Right hindlimb (tissue), 1 donor: ENCODE measurements around the gene ZFAND3.
A peak's percentile ranks its signal among the peaks of the same experiment; 100 is the strongest.

Source experiments
- DNase-seq: peaks from one replicate; pipeline ENCODE4 v3.0.0-alpha.2; 2018

ZFAND3 gene

DNA sequence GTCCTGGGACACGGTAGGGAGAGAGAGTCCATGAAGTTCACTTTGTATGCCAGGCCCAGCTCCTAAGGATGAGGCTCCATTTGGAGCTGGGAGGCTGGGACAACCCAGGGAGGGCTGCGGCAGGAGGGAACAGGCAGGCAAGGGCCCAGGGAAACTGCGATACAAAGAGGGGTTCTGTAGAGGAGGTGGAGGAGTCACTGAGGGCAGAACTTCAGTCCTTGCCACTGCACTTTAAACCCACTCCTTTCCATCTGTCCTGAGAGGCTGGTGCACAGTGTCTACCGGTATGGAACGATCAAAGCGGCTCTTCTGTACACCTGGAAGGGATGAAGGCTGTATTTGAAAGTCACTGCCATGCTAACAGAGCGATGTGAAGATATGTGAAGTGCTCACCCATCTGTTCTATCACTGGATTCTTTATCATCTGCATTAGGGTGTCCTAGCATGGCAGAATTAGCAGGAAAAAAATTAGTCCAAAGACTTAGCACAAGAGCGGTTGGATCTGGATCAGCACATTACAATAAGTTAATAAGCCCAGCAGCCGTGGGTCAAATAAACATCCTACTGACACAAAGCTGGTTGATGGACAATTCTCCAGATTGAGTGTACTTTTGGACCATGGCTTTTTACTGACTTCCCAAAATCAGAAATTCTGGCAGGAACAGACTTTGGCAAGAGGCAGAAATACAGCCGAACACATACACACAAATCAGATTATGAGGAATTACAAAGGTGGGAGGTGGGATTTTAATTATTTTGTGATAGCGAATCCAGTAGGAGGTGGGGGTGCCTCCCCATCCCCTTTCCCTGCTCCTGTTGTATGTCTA lies 20.9 kb upstream of the ZFAND3 start:
- DNase-seq: no peak

DNA sequence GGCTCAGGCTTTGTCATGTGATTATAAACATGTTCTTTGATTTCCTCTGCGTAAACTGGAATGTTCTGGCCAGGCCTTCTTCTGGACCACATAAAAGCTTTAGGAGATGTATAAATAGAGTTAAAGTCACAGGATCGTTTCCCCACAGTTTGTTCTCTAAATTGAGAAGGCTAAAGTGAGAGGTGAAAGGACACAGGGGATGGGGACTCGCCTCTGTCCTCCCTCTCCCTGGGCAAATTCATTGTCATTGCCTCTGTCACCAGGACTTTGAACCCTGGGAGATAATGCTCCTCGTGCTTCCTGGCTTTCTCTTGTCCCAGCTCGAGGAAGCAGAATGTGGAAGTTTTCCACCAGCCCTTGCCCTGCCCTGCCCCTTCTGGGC lies 20.3 kb upstream of the ZFAND3 start:
- no peak for DNase-seq

DNA sequence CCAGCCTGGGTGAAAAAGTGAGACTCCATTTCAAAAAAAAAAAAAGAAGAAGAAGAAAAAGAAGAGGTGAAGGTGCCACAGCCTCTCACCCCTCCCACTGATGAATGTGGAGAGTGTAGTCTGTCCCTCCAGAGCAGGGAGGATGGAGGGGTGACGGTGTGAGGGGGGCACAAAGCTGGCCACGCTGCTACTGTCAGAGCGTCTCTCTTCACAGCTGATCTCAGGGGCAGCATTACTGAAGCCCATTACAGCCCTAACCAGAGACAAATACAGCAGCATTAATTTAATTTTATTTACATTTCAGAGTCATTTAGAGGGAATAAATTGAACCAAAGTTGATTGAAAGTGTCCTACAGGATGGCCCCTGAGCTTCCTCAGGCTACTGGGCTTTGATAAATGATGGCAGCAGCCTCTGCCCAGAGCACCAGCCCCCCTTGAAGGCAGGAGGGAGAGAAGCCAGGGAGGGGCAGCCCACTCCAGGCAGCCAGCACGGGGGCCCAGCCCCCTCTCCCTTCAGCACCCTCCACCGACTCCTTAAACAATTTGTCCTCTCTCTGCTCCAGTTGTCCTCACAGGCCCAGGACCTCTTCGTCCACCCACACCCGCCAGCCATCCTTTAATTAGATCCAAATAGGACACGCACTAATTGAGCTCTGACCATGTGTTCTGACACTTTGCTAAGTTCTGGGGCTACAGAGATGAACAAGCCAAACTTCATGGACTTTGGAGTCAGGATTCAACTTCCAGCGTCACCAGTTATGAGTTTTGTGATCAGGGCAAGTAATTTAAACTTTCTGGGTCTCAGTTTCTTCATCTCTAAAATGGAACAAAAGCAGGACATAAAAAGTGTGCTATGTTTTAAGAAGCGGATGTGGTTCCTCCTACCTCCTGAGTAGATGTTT lies 18.6 kb upstream of the ZFAND3 start:
- DNase-seq: no peak

DNA sequence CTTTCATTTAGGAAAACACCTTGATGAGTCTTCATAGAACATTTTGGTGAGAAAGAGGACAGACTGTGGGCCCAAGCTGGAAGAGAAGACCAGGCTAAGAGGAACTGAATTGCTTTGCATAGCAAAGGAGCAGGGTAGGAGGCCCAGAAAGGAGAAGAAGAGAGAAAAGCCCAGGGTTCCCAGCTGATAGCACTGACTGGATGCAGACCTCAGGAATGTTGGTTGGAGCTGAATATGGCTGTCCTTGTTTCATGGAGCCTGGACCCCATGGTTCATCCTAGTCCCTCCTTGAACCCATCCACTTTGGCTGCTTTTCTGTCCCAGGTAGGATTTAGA lies 18.0 kb upstream of the ZFAND3 start:
- no peak for DNase-seq

DNA sequence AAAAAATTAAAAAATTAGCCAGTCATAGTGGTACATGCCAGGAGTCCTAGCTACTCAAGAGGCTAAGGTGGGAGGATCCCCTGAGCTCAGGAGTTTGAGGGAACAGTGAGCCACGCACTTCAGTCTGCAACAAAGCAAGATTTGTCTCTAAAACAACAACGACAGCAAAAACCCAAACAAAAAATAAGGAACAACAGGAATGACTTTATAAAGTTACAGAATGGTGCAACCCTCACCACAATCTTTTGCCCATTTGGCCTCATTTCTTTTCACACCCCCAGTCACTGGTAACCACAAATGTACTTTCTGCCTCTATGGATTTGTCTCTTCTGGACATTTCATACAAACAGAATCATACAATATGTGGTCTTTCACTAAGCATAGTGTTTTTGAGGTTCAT lies 16.7 kb upstream of the ZFAND3 start:
- no peak for DNase-seq

DNA sequence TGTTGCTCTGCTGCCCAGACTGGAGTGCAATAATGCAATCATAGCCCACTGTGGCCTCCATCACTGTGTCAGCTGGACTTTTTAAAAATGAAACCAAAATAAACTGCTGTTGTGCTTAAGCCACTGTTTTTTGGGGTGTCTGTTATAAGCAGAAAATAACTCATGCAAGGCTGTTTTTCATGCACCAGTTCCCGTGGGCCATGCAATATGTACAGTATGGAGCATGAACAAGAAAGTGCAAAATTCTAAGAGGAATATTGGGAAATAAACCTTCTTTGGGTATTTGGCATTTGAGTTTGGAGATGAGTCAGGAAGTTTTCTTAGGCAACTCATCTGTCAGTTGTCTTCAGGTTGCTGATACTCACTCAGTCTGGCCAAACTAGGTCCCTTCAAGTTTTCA lies 14.9 kb upstream of the ZFAND3 start:
- no peak for DNase-seq

DNA sequence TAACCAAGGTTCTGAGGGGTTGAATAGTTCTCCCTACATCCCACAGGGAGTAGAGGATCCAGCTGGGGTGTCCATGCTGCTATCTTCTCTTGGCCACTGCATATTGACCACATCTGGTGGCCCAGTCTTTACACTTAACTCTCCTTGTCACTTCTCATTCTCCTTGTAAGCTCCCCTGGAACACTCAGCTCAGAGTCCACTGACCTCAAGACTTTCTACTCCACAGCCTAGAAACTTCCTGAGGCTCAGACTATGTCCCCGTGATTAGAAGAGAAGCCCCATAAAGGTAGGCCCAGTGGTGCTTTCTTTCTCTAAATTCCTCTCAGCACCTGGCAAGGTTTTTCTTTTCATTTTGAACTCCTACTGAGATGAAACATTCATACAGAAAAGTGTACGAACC lies 13.3 kb upstream of the ZFAND3 start:
- no peak for DNase-seq

DNA sequence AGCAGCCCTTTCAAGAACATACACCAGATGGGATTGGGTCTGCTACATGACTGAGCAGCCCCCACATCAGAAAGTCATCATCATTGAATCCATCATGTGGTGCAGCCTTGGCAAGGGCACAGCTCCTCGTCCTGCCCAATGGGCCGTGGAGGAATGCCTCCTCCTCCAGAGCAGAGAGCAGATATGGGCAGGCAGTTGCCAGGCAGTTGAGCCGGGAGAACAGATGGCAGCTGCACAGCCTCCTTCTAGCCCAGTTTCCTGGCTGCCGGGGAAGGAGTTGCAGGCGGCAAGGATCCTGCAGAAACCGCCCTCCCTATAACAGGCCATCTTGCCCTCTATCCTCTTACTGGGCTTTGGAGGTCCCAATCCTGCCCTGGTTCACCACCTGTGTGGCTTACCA lies 11.9 kb upstream of the ZFAND3 start:
- DNase-seq: peak; percentile 60

DNA sequence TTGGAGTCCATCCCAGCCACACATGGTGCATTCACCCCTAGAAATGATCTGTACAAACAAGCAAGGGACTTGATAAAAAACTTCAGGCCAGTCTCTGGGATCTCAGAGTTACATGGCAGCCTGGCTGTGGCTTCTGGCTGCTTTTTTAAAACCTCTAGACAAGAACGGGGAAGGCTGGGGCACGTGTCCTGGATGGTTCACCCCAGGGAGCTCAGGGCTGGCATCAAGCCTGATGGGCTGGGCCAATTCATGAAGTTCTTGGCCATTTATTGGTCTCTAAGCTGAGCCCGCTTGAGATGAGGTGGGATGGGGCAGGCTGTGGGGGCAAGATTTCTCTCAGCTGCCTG lies 10.4 kb upstream of the ZFAND3 start:
- no peak for DNase-seq

DNA sequence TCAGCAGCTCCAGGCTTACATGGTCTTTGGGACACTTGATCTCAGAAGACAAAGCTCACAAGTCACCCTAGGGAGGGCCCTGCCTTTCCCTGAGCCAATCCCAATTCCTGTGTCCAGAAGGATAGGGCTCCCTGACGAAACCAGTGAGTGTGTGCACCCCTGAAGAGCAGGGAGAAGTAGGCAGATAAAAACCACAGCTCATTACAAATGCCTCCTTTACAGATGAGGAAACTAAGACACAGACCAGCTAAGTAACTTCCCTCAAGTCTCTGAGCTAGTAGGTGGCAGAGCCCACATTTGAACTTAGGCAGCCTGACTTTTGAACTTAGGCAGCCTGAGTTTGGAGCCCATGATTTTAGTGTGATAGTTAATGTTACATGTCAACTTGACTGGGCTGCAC lies 6.7 kb upstream of the ZFAND3 start:
- no peak for DNase-seq

DNA sequence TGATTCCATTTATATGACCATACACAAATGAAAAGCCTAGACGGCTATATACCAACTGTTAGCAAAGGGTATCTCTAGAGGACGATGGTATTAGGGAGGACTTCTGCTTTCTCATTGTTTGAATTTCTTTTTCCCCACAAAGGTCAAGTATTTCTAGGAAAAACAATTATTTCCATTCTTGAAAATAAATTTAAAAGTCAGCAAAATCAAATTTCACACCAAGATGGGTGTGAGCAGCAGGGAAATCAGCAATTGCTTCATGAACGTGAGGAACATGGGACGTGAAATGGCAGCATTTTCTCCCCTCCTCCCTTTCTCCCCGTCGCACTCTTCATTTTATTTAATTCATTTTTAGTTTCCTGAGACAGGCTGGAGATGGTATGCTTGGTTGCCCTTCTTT lies 5.2 kb upstream of the ZFAND3 start:
- DNase-seq: no peak

DNA sequence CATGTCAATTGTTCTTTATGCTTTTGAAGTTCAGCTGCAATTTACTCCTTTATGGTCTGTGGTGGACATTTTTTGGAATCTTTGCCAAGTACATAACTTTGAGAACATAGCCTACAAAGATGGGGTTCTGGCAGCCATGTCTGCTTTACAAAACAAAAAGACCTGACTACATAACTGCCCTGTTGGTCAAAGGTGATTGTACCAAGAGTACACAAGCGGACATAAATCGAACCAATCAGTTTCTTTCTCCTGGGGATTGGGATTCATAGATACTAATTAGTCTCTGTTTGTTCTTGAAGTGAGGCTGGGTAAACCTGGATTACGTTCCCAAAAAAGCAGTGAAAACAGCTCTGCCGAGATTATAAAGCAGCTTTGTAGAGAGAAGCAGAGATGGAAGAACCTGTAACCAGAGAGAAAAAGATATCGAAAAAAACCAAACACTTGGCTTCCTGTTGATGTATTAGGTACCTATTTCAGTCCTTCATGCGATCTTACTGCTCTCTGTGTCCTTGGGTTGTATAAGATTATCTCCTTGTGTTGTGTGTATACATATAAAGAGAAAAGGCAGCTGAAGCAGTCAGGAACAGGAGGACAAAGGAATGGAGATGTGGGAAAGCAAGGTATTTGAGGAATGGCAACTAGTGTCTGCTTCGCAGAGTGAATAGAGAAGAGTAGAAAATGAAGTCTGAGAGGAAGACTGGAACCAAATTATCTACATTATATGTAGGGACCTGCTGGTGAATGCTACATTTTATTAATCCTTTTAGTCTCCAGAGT lies 2.7 kb upstream of the ZFAND3 start:
- no peak for DNase-seq

DNA sequence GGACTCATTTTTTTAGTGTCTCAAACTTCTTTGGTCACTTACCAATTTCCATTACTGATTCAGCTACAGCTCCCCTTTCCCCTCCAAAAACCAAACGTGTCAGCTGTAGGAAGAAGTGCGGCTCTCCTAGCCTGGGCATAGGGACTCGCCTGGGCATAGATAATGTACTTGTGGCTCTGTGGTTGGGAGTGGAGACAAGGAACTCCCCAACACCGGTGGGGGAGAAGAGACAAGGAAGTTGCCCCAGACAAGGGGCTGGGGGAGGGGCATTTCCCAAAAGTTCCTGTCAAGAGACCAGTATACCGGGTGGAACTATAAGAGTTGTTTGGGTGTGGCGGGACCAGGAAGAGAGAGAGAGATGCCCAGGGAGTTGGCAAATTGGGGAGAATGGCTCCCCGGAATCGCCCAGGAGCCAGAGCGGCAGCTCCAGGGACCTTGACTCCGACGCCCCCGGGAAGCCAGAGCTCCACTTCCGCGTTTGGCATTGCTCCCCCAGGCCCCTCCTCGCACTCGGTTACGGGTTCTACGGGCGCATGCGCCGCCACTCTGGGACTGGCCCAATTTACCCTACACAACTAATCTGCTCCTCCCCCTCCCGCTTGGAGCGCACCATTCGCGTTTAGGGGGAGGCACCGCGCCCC lies 871 bp upstream of the ZFAND3 start:
- DNase-seq: peak; percentile 98

DNA sequence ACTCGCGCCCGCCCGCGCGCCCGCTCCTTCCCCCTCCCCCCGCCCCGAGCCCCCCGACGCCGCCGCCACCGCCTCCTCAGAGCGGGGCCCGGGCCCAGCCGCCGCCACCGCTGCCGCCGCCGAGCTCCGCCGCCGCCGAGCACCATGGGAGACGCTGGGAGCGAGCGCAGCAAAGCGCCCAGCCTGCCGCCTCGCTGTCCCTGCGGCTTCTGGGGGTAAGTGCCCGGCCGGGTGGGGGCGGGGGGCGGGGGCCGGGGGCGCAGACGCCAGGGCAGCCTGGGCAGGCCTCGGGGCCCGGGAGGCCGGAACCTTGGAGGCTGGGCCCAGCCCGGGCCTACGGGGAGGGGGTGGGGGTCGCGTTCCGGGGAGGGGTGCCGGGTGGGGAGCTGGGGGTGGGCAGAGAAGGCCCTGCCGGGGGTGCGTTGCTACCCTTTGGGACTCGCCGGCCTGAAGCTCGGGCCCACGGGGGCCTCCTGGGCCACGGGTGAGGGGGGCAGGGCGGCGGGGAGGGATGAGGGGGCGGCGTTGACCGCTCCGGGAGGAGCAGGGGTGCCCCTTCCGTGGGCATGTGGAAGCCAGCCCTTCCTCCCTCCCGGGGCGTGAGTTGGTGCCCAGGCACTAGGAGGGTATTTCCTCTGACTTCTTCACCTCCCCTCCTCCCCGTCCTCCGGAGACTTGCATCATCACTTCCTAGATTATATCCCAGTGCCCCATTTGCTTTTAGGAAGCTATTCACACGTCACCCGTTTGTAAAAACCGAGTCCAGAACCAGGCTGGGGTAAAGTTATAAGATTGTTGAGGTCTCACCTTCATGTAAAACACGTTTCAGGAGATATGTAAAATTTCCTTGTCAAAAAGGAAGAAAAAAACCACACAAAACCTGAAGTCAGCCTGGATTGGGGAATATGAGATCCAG lies 533 bp downstream of the ZFAND3 start:
- peak; percentile 67 for DNase-seq

DNA sequence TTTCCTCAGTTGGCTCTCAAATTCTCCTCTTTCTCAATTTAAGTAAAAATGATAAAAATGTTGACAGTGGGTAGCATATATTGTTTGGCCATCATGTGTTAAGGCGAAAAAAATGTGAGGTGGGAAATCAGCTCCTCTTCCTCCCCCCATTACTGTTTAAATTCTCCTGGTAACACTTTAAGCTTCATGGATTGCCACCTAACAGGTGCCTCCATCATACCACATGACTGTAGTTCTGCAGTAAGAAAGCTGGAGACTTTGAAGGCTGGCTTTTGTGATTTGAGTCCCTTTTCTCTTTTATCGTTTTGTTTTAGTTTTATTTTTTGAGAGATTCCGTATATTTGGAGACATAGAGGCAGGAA lies 1.2 kb downstream of the ZFAND3 start:
- no peak for DNase-seq

DNA sequence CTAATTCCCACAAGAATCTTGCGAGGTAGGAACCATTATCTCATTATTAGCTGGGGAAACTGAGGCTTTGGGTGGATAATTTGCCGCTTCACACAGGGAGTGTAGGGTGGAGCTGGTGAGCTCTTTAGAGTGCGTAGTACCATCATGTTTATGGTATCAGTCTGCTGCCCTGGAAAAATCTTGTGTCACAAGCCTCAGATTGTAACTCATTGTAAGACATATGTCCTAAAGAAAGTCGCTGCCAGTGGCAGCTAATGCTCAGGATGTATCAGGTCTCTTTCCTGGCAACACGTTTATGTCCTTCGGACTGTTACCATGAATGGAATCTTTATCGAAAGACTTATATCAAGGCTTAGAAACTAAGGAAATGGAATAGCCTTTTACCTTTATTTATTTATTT lies 1.9 kb downstream of the ZFAND3 start:
- DNase-seq: no peak

DNA sequence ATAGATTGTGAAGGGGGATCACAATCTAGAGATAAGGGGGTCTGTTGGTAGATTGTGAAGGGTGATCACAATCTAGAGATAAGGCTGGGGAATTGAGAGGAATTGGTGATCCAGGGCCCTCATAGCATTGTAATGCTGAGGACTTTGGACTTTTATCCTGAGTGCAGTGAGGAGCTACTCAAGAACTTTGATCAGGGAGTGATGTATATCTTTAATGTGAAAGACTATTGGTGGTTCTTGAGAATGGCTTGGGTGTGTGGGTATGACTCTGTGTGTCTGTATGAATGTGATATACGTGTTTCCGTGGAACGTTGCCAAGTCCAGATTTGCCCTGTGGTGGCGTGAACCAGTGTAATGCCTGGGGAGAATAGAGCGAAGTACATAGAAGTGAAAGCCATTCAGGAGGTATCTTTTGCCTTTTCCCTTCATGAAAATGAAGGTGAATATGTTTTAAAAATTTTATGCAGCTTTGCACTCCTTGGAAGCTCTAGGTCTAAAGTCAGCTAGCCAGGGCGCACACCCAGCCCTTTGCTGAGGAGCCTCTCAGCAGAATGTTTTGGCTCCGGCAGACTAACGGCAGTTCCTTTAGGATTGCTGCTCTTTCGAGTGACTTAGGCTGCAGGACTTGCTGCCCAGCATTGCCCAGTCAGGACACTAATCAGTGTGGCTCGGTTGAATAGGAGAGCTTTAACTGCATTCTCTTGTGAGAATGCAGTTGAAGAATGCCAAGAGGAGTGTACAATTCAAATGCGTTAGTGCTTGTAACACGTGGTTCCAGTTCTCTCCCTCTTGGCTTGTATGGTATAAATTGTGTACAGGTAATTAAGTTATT lies 3.5 kb downstream of the ZFAND3 start:
- DNase-seq: no peak

DNA sequence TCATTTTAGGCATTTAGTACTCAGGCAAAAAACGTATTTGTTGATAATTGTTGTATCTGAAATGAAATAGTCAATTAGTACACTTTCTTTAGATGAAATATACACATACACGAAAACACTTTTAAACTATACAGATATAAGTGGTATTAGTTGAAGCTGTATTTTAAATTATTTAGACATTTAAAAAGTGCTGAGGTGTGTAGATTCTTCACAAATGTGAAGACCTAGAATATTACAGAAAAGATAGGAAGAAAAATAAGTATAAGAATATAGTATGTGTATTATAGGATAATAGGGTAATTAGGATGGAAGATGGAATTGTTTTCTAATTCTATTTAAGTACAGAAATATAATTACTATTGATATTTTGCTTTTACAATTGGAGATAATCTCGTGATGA lies 4.6 kb downstream of the ZFAND3 start:
- no peak for DNase-seq

DNA sequence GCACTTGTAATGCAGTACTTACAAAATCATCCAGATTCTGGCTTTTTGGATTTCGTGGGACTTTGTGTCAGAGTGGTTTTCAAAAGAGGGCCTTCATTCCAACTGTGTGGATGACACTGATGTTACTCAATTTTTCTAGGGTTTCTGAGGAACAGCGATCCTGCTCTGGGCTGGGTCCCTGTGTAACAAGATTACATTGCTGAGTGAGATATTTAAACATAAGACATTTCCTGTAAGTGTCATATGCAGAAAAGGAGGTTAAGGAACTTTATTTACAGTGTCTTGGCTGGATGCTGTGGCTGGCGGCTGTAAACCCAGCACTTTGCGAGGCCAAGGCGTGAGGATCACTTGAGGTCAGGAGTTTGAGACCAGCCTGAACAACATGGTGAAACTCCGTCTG lies 6.7 kb downstream of the ZFAND3 start:
- DNase-seq: no peak

DNA sequence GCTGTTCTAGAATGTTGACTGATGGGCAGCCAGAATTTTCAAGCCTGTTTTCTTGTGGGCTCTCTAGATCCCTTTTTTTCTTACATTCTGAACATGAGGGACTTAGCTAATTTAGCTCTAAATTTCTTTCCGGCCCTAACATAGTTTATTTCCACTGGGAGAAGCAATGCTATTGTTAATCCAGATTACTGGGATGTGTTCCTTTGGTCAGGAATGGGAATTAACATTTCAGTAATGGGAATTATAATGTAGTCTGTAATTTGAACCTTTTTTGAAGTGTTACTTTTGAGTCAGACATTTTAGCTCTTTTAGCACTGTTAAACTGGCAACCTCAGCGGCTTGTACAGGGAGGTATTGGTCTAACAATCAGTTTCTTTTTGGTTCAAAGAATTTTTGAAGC lies 7.5 kb downstream of the ZFAND3 start:
- no peak for DNase-seq

DNA sequence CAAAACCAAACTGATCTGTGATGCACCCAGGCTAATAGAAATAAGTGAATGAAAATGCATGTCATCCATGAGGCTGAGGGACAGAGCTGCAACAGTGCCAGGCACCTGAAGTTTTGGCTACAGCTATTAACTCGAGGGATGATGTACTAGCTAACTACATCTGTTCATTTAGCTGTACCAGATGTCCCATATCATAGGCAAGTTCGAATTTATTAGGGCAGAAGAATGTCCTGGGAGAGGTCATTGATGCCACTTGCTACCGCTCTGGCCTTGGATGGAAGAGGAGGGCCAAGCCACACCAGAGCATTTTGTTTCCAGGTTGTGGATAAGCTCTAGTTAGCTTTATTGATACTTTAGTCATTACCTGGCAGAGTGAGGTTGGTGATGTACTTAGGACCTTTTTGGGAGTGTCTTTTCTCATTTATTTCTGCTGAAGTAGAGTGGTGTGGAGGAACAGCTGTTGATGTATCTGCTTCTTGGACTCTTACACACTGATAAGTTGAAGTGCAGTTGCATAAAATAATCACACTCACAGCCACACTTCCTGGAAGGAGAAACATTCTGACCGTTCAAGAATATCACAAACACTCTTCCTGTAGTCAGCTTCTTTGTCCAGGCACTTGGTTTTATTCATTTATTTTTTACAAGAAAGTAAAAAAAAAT lies 8.2 kb downstream of the ZFAND3 start:
- DNase-seq: no peak
